OCI-LY7 (cell line): Measurements from ENCODE around the gene CTNS.

Experiments used
- EZH2phosphoT487 ChIP-seq: fragments of 200-600 bp; sonication (generic); IDR thresholded peaks from 2 replicates; pipeline ENCODE4 v1.6.1; 2018; ENCODE audit warnings: low read depth, borderline replicate concordance, mild to moderate bottlenecking, mixed run types, antibody characterized with exemption, low read length, moderate library complexity, mixed read lengths
- TF ChIP-seq, protein P1 (sequence below): fragments of 200-600 bp; sonication (generic); conservative IDR thresholded peaks from 2 replicates; pipeline ENCODE4 v1.5.1; 2014; ENCODE audit warnings: mild to moderate bottlenecking, antibody characterized with exemption, low read length, moderate library complexity, mixed read lengths

DNA sequence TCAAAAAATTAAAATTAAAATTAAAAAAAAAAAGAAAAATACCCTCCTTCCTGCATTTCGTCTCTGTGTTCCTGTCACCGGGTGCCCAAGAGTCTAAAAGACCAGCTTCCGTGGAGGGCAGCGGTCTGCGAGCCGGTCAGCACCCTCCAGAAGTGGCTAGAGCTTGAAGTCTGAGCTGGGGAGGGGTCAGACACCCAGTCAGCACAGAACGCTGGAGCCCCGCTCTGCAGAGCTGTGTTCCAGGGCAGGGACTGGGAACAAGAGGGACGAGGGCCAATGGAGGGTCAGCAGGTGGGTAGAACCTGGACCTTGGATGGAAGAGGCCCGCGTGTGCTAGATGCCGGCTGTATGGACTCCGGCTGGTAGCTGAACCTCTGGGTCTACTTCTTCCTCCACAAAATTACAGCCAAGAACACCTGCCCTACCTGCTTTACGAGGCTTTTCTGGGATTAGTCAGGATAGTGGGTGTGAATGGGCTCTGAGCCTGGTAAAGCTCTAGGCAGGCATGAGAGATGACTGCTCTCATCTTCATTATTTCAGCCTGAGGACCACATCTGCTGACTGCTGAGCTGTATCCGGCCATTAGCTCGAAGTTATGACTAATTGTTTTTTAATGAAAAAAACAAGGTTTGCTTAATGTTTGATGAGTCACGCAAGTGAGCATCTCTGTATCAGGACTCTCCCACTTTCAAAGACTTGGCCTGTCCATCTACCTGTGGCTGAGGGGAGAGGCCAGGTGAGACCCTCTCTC lies 33.3 kb upstream of the CTNS start:
- TF ChIP-seq, protein P1, sequence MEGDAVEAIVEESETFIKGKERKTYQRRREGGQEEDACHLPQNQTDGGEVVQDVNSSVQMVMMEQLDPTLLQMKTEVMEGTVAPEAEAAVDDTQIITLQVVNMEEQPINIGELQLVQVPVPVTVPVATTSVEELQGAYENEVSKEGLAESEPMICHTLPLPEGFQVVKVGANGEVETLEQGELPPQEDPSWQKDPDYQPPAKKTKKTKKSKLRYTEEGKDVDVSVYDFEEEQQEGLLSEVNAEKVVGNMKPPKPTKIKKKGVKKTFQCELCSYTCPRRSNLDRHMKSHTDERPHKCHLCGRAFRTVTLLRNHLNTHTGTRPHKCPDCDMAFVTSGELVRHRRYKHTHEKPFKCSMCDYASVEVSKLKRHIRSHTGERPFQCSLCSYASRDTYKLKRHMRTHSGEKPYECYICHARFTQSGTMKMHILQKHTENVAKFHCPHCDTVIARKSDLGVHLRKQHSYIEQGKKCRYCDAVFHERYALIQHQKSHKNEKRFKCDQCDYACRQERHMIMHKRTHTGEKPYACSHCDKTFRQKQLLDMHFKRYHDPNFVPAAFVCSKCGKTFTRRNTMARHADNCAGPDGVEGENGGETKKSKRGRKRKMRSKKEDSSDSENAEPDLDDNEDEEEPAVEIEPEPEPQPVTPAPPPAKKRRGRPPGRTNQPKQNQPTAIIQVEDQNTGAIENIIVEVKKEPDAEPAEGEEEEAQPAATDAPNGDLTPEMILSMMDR = no peak
- TF ChIP-seq EZH2phosphoT487 = no peak
